CD4-positive, alpha-beta T cell treated with Interleukin-15 for 4 hours (primary cell): ENCODE data around the gene SPECC1L.

ENCODE experiments used
- DNase-seq: peaks from one replicate; pipeline ENCODE4 v3.0.0-alpha.2; 2020; ENCODE audit warnings: low spot score

The SPECC1L gene

GRCh38 chr22:24430431-24431308, 160.0 kb downstream of the SPECC1L start:
- no peak for DNase-seq

- DNase-seq = no peak
Measured at GRCh38 chr22:24431309-24432034, 160.8 kb downstream of the SPECC1L start.

- DNase-seq = no peak
Measured at GRCh38 chr22:24432059-24432853, 161.6 kb downstream of the SPECC1L start.

GRCh38 chr22:24433001-24433827, 162.6 kb downstream of the SPECC1L start:
- DNase-seq = no peak

GRCh38 chr22:24433828-24434470, 163.3 kb downstream of the SPECC1L start:
- peak; percentile 69 for DNase-seq

GRCh38 chr22:24434471-24435322, 164.1 kb downstream of the SPECC1L start:
- peak; percentile 67 for DNase-seq

- no peak for DNase-seq
Measured at GRCh38 chr22:24435323-24435645, 164.7 kb downstream of the SPECC1L start.

GRCh38 chr22:24435861-24436371, 165.3 kb downstream of the SPECC1L start:
- no peak for DNase-seq

- no peak for DNase-seq
Measured at GRCh38 chr22:24436553-24436952, 165.9 kb downstream of the SPECC1L start.

- DNase-seq = no peak
Measured at GRCh38 chr22:24437091-24437490, 166.5 kb downstream of the SPECC1L start.

- DNase-seq = no peak
Measured at GRCh38 chr22:24437741-24438328, 167.2 kb downstream of the SPECC1L start.

- DNase-seq = no peak
Measured at GRCh38 chr22:24440270-24440717, 169.7 kb downstream of the SPECC1L start.

- DNase-seq = no peak
Measured at GRCh38 chr22:24440718-24441405, 170.2 kb downstream of the SPECC1L start.

- DNase-seq = no peak
Measured at GRCh38 chr22:24441406-24442351, 171.0 kb downstream of the SPECC1L start.

GRCh38 chr22:24442352-24442744, 171.7 kb downstream of the SPECC1L start:
- no peak for DNase-seq

- DNase-seq = no peak
Measured at GRCh38 chr22:24443668-24444067, 173.0 kb downstream of the SPECC1L start.

- no peak for DNase-seq
Measured at GRCh38 chr22:24444251-24444650, 173.6 kb downstream of the SPECC1L start.
